ENCODE measurements around the gene LAMA4.
"Not testable (repeated sequence)": the region's sequence is repeated elsewhere in the genome, so short reads cannot be mapped to it uniquely, and the experiment has no call there.

Gene LAMA4

DNA sequence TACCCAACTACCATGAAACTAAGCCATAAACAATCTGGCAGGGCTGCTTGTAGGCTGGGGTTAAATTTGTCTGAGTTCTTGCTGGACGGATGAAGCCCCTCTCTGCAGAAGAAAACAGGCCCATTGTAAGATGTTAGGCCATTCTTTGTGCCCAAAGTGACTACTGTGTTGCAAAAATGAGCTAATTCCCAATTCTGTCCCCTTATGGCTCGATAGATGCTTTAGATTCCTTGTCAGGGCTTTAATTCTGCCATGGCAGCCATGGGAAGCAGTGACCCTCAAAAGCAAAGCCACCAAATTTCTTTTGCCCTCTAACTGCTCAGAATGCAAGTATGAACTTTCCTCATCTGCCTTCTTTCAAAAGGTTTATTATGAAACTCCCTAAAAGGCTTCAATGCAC, 45.2 kb downstream of the LAMA4 start:
- DNase-seq: no peak

DNA sequence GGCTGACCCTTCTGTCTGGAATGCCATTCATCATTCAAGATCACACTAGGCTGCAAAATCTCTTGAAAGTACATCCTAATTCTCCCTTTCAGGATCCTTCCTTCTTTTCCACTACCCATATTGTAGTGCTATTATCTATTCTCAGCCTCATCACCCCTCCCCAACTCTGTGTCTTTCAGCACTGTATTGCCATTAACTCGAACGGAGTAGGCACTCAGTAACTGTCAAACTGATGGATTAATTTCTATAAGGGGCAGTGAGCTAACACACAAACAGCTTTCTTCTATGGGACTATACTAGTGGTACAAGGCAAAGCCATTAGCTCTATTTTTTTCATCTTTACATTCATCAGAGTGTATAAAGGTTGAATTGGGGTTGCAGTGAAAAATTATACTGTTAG, 46.6 kb downstream of the LAMA4 start:
- DNase-seq: no peak

DNA sequence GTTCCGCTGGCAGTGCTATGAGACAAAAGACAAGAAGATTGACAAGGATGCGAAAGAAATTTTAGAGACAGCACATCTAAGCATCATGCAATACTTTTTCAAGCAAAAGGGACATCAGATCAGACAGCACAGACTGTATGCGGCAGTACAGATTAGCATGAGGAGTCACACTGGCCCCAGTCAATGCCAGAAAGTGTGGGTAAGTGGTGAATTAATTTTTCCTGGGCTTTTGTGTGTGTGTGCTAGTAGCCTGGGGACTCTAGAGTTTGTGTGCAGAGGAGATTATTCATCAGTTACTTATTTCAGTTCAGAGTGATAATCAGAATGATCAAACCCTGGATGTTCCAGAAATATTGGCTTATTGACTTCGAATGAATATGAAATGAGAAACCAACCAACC, 47.2 kb downstream of the LAMA4 start:
- DNase-seq: no peak

DNA sequence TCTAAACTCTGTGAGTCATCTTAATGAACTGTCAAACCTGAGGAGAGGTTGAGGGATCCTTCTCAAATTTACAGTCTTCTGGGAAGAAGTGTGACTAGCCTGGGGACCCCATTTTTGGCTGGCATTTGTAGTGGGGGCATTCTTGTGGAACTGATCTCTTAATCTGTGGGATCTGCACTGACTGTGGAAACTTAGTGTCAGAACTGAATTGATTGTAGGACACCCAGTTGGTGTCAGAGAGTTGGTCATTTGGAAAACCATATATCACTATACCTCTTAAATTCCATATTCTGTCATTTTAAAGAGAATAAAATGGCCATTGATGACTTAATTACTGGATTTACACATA, 48.3 kb downstream of the LAMA4 start:
- no peak for DNase-seq

DNA sequence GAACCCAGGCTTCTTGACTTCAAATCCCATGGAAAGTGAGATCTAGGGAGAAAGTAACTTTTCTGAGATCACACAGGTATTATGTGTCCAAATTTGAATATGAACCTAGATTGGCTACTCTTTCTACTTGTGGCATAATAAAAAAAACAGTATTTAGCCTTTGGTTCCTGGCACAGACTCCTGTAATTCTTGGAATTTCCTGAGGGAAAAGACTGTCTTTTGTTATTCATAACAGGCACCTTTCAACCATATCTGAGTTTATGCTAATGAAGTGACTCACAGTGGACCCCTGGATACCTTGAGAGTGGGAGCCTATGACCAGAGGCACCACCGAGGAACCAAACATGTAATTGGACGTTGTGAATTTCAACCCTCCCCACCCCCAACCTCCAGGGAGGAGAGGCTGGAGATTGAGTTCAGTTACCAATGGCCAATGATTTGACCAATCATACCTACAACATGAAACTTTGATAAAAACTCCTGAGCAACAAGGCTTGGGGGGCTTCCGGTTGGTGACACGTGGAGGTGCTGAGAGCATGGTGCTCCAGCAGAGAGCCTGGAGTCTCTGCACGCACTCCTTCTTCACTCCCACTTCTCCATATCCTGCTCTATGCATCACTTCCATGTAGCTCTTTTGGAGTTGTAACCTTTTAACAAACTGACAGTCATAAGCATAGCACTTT, 48.8 kb downstream of the LAMA4 start:
- no peak for DNase-seq

DNA sequence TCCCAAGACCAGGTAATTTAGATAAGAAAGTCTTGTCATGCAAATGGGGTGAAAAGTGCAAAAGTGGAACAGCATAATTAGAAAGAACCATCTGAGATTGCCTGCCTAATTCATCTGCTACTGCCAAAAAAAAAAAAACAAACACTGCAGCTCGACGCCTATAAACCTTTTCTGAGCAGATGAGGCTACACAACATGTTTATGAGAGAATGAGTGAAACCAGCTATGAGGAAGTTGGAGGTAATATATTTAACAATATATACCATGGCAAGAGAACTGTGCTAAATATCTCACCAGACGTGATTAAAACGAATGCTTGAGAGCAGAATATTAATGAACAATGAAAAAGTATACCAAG, 50.0 kb downstream of the LAMA4 start:
- no peak for DNase-seq

DNA sequence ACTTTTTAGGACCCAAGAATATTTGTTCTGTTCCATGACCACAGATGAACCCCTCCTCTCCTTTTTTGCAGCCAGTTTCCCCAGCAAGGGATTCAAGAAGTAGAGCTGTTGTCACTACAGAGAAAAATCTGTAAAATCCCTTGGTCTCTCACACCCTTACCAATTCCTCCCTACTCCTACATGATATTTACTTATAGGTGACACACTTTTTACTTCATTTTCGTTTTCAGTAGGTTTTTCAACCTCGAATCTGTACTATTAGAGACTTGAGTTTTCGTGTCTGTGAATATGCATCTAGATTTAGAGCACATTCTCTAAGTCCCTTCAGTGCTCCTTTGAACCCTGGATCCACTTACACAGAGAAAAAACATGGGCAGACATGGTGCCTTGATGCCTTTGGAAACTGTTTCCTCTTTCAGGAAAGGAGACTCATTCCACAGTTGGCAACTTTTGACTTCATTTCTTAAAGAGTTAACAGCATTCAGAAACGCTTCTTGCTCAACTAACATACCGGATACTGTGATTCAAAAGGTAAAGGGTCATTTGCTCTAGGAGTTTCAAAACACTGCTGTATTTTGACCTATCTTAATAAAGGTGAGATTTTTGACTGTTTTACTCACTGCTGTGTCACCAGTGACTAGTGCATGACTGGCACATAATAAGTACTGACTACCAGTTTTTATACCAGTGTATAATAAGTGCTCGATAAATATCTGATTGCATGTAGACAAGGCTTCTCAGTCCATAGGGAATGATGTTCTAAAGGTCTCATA, 50.6 kb downstream of the LAMA4 start:
- DNase-seq: no peak

DNA sequence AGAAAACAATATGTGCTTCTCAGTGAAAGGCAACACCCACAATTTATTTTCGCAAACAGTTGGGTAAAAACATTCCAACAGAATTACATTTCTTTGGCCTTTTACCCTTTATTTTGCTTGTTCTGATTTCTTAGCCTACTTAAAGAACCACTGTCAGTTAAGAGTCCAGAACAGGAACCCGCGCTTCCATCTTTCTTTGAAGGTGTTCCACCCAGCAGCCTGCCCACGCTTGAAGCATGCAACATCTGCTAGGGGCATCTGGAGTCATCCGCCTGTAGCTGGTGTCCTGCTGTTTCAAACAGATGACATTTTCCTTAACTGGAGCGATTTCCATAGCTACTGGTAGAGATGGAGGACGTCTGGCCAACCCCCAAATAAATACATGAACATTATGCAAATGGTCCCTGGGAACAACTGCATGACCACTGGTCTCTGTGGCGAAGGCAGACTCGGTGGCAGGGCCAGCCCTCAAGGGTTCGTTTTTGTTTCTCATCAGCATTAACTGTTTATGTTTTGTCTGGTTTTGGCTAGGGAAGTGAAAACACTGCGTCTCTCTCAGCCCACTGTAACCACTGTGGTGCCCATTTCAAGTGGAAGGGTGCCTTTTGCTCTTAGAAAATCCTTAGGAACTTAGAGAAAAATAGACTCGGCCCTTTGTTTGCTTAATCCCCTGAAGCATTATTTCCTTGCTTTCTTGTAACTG, 51.6 kb downstream of the LAMA4 start:
- DNase-seq: no peak

DNA sequence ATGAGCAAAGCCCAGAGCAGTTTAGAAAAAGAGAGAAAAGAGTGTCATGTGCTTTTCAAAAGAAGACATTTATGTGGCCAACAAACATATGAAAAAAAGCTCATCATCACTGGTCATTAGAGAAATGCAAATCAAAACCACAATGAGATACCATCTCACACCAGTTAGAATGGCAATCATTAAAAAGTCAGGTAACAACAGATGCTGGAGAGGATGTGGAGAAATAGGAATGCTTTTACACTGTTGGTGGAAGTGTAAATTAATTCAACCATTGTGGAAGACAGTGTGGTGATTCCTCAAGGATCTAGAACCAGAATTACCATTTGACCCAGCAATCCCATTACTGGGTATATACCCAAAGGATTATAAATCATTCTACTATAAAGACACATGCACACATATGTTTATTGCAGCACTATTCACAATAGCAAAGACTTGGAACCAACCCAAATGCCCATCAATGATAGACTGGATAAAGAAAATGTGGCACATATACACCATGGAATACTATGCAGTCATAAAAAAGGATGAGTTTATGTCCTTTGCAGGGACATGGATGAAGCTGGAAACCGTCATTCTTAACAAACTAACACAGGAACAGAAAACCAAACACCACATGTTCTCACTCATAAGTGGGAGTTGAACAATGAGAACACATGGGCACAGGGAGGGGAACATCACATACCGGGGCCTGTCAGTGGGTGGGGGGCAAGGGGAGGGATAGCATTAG, 54.0 kb downstream of the LAMA4 start:
- not testable (repeated sequence) for DNase-seq

DNA sequence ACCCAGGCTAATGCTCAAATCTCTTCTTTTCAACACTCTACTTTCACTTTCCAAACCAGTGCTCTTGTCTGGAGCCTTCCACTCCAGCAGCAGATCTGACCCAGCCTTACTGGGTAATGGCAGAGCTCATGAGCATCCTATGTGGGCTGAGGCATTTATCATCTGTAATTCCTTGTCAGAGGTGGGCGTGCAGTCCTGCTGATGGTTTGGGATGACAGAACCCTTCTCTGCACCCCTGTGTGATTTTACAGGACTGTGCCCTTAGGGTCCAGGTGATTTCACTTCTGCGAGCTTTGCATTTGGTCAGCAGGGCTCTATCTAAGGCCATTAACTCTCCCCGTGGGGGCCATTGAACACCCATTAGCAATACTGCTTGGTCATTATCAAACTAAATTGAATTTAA, 55.4 kb downstream of the LAMA4 start:
- DNase-seq: no peak

DNA sequence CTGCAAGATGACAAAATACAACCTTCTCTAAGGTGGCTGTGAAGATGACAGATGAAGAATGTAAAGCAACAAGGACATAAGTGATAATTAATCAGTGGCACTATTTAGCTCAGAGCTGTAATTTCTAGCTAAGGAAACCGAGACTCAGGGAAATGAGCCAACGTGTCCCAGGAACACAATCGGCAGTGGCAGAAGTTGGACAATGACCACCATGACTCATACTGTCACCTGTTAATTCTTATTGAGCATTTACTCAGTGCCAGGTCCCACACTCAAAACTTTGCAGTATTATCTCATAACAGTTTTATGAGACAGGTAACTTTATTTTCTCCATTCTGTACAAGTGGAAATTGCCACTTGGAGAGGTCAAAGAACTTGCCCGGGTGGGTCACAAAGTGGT, 55.8 kb downstream of the LAMA4 start:
- DNase-seq: no peak

DNA sequence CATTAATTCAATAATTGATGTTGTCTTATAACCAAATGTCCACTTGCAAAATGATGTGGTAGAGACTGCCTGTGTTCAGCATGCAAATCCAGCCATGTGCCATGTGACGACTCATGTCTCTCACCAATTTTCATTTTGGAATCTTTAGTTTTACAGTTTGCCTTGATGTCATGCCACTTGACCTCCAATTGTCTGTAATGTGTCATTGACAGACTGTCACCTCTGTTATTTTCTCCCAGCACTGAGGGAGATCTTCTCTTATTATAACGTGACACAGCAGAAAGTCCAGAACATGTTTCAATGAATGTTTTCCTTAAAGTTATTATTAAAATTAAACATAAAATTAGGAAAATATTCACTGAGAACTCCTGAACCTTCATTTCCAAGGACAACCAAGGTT, 56.7 kb downstream of the LAMA4 start:
- no peak for DNase-seq

DNA sequence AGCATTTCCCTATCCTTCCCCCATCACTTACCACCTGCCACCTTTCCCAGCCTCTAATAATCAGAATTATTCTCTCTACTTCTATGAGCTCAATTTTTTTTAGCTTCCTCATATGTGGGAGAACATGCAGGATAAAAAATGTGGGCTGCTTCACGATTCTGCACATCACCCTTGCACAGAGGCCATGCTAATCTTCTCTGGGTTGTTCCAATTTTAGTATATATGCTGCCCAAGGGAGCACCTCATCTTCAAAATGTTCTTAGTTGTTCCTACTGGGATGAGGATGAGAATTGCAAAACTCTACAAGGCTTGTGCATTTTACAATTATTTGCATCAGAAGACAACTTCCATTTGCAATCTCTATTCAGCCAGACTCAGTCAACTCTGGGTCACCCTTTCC, 58.1 kb downstream of the LAMA4 start:
- DNase-seq: no peak

DNA sequence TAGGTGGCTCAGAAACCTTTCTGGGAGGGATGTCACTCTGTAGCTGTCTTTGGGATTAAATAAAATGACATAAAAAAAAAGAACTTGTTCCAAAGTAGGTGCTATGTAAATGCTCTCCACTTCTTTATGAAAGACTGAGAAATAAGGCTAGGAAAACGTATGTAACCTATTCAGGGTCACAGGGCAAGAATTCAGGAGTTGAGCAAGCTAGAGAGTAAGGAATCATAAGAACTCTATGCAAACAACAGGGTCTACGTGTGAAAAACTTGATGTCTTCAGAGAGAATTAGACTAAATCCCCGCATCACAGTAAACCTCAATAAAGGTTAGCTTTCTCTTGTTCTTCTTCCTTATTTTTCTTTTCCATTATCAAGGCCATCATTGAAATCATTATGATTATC, 59.2 kb downstream of the LAMA4 start:
- DNase-seq: no peak

DNA sequence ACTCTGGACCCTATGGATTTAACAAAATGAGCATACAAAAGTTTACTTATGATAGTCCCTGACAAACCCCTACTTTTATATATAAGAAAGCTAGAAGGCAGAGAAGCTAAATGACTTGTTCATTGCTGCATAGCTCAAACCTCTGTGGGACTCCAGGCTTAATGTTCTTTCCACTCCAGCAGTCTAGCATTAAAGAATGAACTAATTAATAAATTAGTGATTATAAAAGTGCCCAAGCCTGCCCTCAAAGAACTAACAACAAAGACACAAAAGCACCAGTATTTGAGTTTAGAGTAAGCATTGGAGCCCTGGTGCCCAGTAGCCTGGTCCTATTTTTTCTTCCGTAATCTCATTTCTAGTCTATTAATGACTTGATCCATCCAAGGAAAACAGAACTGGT, 59.9 kb downstream of the LAMA4 start:
- no peak for DNase-seq

DNA sequence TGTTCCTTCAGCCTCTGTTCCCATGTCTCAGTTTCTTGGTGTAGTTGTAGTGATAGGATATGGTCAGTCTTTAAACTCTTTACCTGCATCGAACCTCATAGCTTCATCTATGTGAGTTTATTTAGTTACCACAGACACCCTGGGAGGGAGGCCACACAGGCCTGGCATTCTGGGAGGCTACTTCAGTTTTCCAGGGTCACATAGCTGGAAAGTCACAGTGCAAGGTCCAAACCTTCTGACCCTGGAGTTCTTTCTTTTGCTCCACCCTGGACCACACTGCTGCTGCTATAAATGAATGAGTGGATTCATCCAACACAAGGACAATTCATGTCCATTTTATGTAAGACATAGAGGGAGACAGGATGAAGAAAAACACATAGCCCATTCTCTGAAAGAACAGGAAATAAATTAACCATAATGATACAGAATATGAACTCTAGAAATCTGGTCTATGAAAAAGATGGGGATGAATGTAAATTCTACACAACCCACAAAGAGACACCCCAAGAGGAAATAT, 60.8 kb downstream of the LAMA4 start:
- DNase-seq: no peak

DNA sequence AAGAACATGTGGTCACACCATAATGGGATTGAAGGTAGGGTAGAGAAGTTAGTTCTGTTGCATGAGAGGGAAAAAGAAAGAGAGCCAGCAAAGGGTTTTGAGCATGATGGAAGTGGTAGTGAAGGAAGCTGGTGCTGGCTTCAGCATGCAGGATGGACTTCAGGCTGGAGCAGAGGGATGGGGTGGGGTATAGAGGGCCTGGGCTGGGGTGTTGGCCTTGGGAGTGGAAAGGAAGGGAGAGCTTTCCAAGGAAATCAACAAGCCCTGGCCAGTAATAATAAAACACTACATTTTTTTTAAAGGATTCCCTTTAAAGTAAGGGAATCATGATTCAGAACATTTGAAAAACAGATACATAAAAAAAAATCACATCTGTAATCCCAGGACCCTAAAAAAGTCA, 61.2 kb downstream of the LAMA4 start:
- no peak for DNase-seq

DNA sequence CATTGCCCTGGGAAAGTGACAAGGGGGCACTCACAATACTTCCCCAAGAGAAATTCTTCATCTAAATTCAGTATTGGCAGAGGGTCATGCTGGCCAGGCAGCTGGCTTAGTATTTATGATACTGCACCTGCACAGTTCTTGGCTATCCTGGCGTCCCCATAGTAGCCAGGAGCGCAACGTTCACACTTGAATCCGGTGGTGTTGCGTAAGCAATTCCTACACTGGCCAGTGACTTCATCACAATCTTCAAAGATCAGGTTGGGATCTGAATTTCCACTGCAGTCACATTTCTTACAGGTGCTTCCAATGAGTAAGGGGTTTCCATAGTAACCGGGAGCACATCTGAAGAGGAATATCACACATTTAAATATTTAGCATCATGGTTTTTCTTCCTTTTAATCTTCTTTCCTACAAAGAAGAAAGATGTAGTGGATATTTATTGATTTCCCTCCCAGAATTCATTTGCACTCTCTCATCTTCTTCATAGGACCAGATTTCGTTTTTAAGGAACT, 62.8 kb downstream of the LAMA4 start:
- no peak for DNase-seq

DNA sequence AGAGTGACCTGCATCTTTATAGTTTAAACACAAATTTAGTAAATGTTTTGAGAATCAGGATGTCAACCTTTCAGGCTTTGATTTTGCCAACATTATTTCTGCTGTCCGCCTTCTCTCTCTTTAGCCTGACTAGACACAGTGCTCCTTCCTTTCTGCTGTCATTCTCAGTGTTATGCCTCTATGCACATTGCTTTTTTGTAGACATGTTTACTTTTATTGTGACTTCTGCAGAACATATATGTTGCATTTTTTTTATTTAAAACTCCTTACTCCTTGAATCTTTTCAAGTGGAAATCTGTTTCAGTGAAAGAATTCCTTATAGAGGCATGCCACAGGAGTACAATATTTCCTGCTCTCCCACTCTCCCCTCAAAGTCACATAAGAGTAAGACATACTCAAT, 64.2 kb downstream of the LAMA4 start:
- DNase-seq: no peak

DNA sequence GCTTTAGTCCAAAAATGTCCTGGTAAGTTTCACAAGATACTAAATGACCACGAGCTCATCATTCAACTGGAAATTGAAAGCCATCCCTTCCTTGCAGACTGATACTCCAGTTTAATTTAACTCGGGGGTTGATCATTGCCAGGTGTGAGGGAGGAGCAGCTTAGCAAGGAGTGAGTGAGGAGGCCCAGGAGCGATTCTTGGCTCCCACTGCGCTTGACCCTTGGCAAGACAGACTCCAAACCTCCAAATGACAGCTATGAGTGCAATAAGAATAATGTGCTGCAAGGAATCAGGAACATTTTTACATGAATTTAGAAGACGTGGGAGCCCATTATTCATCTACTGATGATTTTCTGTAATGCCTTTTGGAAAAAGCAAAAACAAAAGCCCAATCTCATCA, 64.9 kb downstream of the LAMA4 start:
- no peak for DNase-seq

DNA sequence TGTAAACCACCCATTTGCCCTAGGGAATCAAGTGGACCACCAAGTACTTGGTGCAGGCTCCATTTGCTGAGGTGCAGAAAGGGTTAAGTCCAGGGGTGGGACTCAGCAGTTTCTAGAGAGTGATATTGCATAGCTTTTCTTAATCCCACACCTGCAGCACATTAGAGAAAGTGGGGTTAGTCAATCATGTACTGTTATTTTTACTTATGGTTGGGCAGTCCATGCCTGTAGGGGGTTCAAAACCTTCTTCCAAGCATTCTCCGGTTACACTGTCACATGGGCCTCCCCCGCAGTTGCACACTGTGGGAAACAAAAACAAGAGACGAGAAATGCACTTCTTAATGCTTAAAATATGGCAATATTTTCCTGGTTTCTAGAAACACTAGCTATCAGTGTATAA, 65.5 kb downstream of the LAMA4 start:
- no peak for DNase-seq

DNA sequence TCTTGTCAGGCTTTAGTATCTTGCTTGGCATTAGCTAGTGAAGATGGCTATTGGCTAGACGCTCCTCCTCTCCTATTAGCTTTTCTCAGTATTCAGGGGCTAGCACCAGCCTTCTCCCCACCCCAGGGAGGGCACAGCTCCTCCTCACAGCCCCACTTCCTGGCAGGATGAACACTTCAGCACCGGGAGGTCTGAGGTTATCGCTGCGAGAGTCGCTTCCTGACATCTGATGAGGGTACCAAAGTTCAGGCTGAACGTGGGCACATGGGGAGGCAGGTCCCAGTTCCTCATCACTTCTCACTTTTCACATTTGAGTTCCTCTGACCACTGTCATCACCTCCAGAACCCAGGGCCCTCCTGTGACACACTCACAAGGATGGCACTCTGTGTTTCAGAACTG, 66.6 kb downstream of the LAMA4 start:
- no peak for DNase-seq

DNA sequence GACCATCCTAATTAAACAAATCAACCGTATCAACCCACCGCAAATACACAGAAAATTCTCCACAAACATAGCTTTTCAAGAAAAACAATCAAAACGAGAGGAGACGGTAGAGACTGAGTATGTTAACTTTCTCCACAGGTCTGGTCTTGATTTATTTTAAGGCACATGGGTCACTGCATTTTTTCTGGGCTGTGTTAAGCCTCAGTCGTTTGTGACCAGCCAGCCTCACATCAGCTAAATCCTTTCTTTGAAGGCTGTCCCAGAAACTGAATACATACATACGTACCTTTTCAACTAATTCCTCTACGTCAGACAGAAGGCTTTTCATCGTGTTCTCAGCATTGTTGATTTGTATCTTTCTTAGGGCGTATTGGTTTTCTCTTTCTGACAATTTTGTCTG, 69.4 kb downstream of the LAMA4 start:
- DNase-seq: no peak

Measured in NCI-H187 treated with DMSO at 0.1 percent for 48 hours (cell line).